Naive thymus-derived CD4-positive, alpha-beta T cell (primary cell): ENCODE measurements around the gene LLGL2. TPM values are rescaled to one million over a fixed set of nuclear protein-coding genes. Genes with fewer than 3 reads are reported as not detected.

Experiments used
- ATAC-seq: fragments of 150-1000 bp; cut with Tn5 transposase; 2 replicates; pipeline ENCODE4 v1.10.0; 2021; ENCODE audit warnings: mild to moderate bottlenecking, moderate library complexity
- CTCF ChIA-PET: fragments of 350-600 bp; sonication (Branson Sonifier 250); formaldehyde crosslinking; loops from one replicate; lab custom pipeline; 2021; ENCODE audit warnings: antibody characterized with exemption; lab: Charles Lee
- POLR2A ChIA-PET: fragments of 350-600 bp; sonication (Branson Sonifier 250); formaldehyde crosslinking; loops from one replicate; lab custom pipeline; 2021; ENCODE audit warnings: antibody characterized with exemption, inconsistent platforms; lab: Charles Lee
- DNase-seq, 9 donors: peaks; one replicate each; pipeline versions ENCODE4 v3.0.0 to v3.0.0-alpha.2; 2020 to 2022; ENCODE audit warnings: mixed read lengths in 1 of 9
- H3K27ac ChIP-seq: one replicate; pipeline ENCODE4 v1.7.0; 2013; ENCODE audit warnings: mild to moderate bottlenecking, low read depth, low read length, moderate library complexity
- H3K27me3 ChIP-seq, 2 donors: one replicate each; pipeline ENCODE4 v1.7.0; 2013; ENCODE audit warnings: low read length in 2 of 2, mild to moderate bottlenecking in 2 of 2, moderate library complexity in 2 of 2; ENCODE audit not compliant: control insufficient read depth in 2 of 2, insufficient read depth in 2 of 2
- H3K36me3 ChIP-seq, 3 experiments: 1 replicate in 2 of 3; 2 replicates in 1 of 3; pipeline ENCODE4 v1.7.0; 2013; ENCODE audit warnings: low read length in 3 of 3, mild to moderate bottlenecking in 3 of 3, moderate library complexity in 1 of 3; ENCODE audit not compliant: insufficient read depth in 3 of 3, control insufficient read depth in 2 of 3
- H3K4me1 ChIP-seq, 2 donors: one replicate each; pipeline ENCODE4 v1.7.0; 2013; ENCODE audit warnings: low read length in 2 of 2, mild to moderate bottlenecking in 2 of 2, moderate library complexity in 1 of 2; ENCODE audit not compliant: control insufficient read depth in 2 of 2, insufficient read depth in 2 of 2
- H3K4me3 ChIP-seq: 2 replicates; pipeline ENCODE4 v1.7.0; 2013; ENCODE audit warnings: mild to moderate bottlenecking, low read length
- H3K9me3 ChIP-seq, 3 experiments: 1 replicate in 2 of 3; 2 replicates in 1 of 3; pipeline ENCODE4 v1.7.0; 2013; ENCODE audit warnings: low read length in 3 of 3; ENCODE audit not compliant: control insufficient read depth in 2 of 3
- H3K27ac Mint-ChIP-seq, 9 donors: one replicate each; pipeline ENCODE4 v1.8.0; 2020 to 2022; ENCODE audit warnings: mixed read lengths in 9 of 9, mild to moderate bottlenecking in 8 of 9, moderate library complexity in 5 of 9, inconsistent platforms in 2 of 9
- H3K27me3 Mint-ChIP-seq, 5 donors: one replicate each; pipeline ENCODE4 v1.8.0; 2021 to 2022; ENCODE audit warnings: mixed read lengths in 5 of 5, mild to moderate bottlenecking in 1 of 5
- H3K36me3 Mint-ChIP-seq, 5 donors: one replicate each; pipeline ENCODE4 v1.8.0; 2020 to 2022; ENCODE audit warnings: mixed read lengths in 5 of 5, mild to moderate bottlenecking in 3 of 5, inconsistent platforms in 1 of 5
- H3K4me1 Mint-ChIP-seq, 7 donors: one replicate each; pipeline ENCODE4 v1.8.0; 2020 to 2022; ENCODE audit warnings: mixed read lengths in 7 of 7, mild to moderate bottlenecking in 3 of 7, inconsistent platforms in 1 of 7
- H3K4me3 Mint-ChIP-seq, 10 donors: one replicate each; pipeline ENCODE4 v1.8.0; 2020 to 2022; ENCODE audit warnings: mild to moderate bottlenecking in 10 of 10, mixed read lengths in 10 of 10, moderate library complexity in 6 of 10, inconsistent platforms in 2 of 10
- H3K9me3 Mint-ChIP-seq, 11 donors: one replicate each; pipeline ENCODE4 v1.8.0; 2020 to 2022; ENCODE audit warnings: mixed read lengths in 11 of 11, mild to moderate bottlenecking in 4 of 11, inconsistent platforms in 1 of 11, moderate library complexity in 1 of 11
- intact Hi-C, 2 donors: fragments of 100-400 bp; cut with micrococcal nuclease; formaldehyde crosslinking; loops; one replicate each; pipeline ENCODE4 v1.15.1; 2023
- polyA plus RNA-seq, 2 donors: library from polyadenylated mRNA; unstranded; fragments of 300-500 nt; fragmentation: Illumina TruSeq; gene quantifications; one replicate each; pipeline ENCODE4 v1.2.3, GENCODE V29; 2021
- total RNA-seq, 6 experiments: library from RNA in 5 of 6; stranded (reverse) in 5 of 6; gene quantifications; 1 replicate in 5 of 6; 2 replicates in 1 of 6; pipeline ENCODE4 v1.2.3 and lab custom pipeline; 2021 to 2026

LLGL2 gene
- total and polyA plus RNA-seq, 7 experiments from 2014 or later, result 9.2 to 55.7 (median 26.5) TPM

- no peaks in the 10 kb centered on the region for H3K27me3 ChIP-seq
- H3K4me3 Mint-ChIP-seq, result no peak overlapping the region
- ChIA-PET POLR2A (interaction anchor here (1.1 kb wide), 1 partner anchor 14 kb away, joined by 3 read pairs; no protein-coding TSS in a partner anchor), CTCF (no interaction called here)
- H3K4me1 ChIP-seq, result peaks cover 23 to 29% of the 10 kb centered on the region in 2 donors
- no peaks in the 10 kb centered on the region for H3K9me3 ChIP-seq
- no peak for DNase-seq
- H3K4me1 Mint-ChIP-seq, result peaks cover 23 to 38% (median 31%) of the 10 kb centered on the region in 7 donors
- H3K9me3 Mint-ChIP-seq, result no peaks in the 10 kb centered on the region
- H3K36me3 Mint-ChIP-seq, result peaks cover 0 to 4% (median 0%) of the 10 kb centered on the region in 5 donors
- peak overlapping the region in 1 of 9 donors; percentile 25 for H3K27ac Mint-ChIP-seq
- H3K36me3 ChIP-seq, result no peaks in the 10 kb centered on the region
- peaks cover 0 to 11% (median 0%) of the 10 kb centered on the region in 5 donors for H3K27me3 Mint-ChIP-seq
- intact Hi-C loops, result no loop called here
- no peak for ATAC-seq
- no peak overlapping the region for H3K4me3 ChIP-seq
- no peak overlapping the region for H3K27ac ChIP-seq
Observed at GRCh38 chr17:75530837-75531720, 5.6 kb downstream of the LLGL2 start.

GRCh38 chr17:75531721-75532072 lies 6.2 kb downstream of the LLGL2 start:
- no peak for DNase-seq
- no peak overlapping the region for H3K27ac ChIP-seq
- intact Hi-C loops, result no loop called here
- ChIA-PET POLR2A (interaction anchor here (1.1 kb wide), 1 partner anchor 15 kb away, joined by 3 read pairs; no protein-coding TSS in a partner anchor), CTCF (no interaction called here)
- no peak for ATAC-seq
- H3K4me3 ChIP-seq, result no peak overlapping the region
- Mint-ChIP-seq H3K27me3 (peaks cover 0 to 6% (median 0%) of the 10 kb centered on the region in 5 donors), H3K9me3 (no peaks in the 10 kb centered on the region), H3K36me3 (peaks cover 0 to 4% (median 0%) of the 10 kb centered on the region in 5 donors), H3K4me1 (peaks cover 17 to 36% (median 25%) of the 10 kb centered on the region in 7 donors), H3K4me3 (no peak overlapping the region), H3K27ac (no peak overlapping the region)
- no peaks in the 10 kb centered on the region for H3K36me3 ChIP-seq
- no peaks in the 10 kb centered on the region for H3K27me3 ChIP-seq
- no peaks in the 10 kb centered on the region for H3K9me3 ChIP-seq
- H3K4me1 ChIP-seq, result peaks cover 17 to 24% of the 10 kb centered on the region in 2 donors

DNA sequence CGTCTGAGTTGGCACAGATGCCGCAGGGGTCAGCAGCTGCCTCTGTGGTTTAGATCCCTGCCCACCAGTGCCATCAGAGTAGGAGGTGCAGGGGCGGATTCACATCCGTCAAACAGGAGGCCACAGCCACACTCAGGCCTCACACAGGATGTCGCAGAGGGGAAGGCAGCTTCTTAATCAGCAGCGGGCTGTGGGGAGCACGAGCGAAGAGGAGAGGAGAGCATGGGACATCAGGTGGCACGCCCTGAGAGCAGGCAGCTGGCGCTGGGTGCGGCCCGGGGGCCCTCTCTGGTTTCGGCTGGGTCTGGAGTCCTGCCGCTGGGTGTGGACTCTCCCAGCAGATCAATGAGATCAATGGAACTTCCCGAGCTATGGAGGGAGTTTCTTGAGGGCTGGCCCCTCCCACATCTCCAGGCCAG lies 9.6 kb downstream of the LLGL2 start:
- peaks cover 17 to 24% of the 10 kb centered on the region in 2 donors for H3K4me1 ChIP-seq
- H3K36me3 Mint-ChIP-seq, result peaks cover 0 to 8% (median 0%) of the 10 kb centered on the region in 5 donors
- H3K27me3 Mint-ChIP-seq, result no peaks in the 10 kb centered on the region
- H3K9me3 ChIP-seq, result no peaks in the 10 kb centered on the region
- ATAC-seq (peak; percentile 92), DNase-seq (peak in 8 of 9 donors; percentile 23 to 52 (median 46))
- H3K9me3 Mint-ChIP-seq, result no peaks in the 10 kb centered on the region
- H3K27ac Mint-ChIP-seq, result peak overlapping the region; percentile 82 to 94 (median 89)
- H3K36me3 ChIP-seq, result no peaks in the 10 kb centered on the region
- no peaks in the 10 kb centered on the region for H3K27me3 ChIP-seq
- CTCF ChIA-PET, result interaction anchor here (1.0 to 1.1 kb wide), 2 partner anchors 11 to 16 kb away, joined by 3 read pairs; no protein-coding TSS in a partner anchor
- intact Hi-C loops, result loop anchor here (1.0 kb wide), 2 partner anchors 10 to 17 kb away; partner anchors contain the start of gene LLGL2 (in 1 of the 2)
- H3K4me3 Mint-ChIP-seq, result peak overlapping the region; percentile 58 to 79 (median 71)
- peak overlapping the region; percentile 55 for H3K27ac ChIP-seq
- H3K4me1 Mint-ChIP-seq, result peaks cover 15 to 32% (median 23%) of the 10 kb centered on the region in 7 donors
- peak overlapping the region; percentile 30 for H3K4me3 ChIP-seq
- POLR2A ChIA-PET, result interaction anchor here (0.6 to 1.8 kb wide), 7 partner anchors 8 to 527 kb away, joined by 3 to 5 read pairs (median 3); partner anchors contain the start of gene TMEM94

- no peaks in the 10 kb centered on the region for H3K9me3 Mint-ChIP-seq
- intact Hi-C loops, result loop anchor here (1.0 kb wide), 2 partner anchors 11 to 18 kb away; partner anchors contain the start of gene LLGL2 (in 1 of the 2)
- H3K27me3 Mint-ChIP-seq, result no peaks in the 10 kb centered on the region
- Histone ChIP-seq H3K9me3 (no peaks in the 10 kb centered on the region), H3K36me3 (no peaks in the 10 kb centered on the region), H3K4me1 (peaks cover 17 to 24% of the 10 kb centered on the region in 2 donors), H3K4me3 (peak overlapping the region; percentile 30), H3K27ac (no peak overlapping the region), H3K27me3 (no peaks in the 10 kb centered on the region)
- ATAC-seq, result no peak
- ChIA-PET CTCF (interaction anchor here (0.6 to 1.1 kb wide), 3 partner anchors 12 to 1521 kb away, joined by 3 read pairs; no protein-coding TSS in a partner anchor), POLR2A (interaction anchor here (1.3 to 1.8 kb wide), 3 partner anchors 45 to 79 kb away, joined by 3 to 5 read pairs (median 4); partner anchors contain the start of gene TMEM94)
- peak overlapping the region in 2 of 10 donors; percentile 14 to 40 for H3K4me3 Mint-ChIP-seq
- peaks cover 15 to 32% (median 23%) of the 10 kb centered on the region in 7 donors for H3K4me1 Mint-ChIP-seq
- peaks cover 0 to 11% (median 0%) of the 10 kb centered on the region in 5 donors for H3K36me3 Mint-ChIP-seq
- H3K27ac Mint-ChIP-seq, result peak overlapping the region in 6 of 9 donors; percentile 46 to 90 (median 87)
- DNase-seq, result no peak
Observed at GRCh38 chr17:75535871-75536270, 10.4 kb downstream of the LLGL2 start.

- H3K27ac ChIP-seq, result no peak overlapping the region
- intact Hi-C loops, result no loop called here
- Mint-ChIP-seq H3K4me1 (peaks cover 15 to 32% (median 23%) of the 10 kb centered on the region in 7 donors), H3K9me3 (no peaks in the 10 kb centered on the region), H3K27ac (no peak overlapping the region), H3K4me3 (no peak overlapping the region), H3K36me3 (peaks cover 0 to 11% (median 0%) of the 10 kb centered on the region in 5 donors), H3K27me3 (no peaks in the 10 kb centered on the region)
- H3K9me3 ChIP-seq, result no peaks in the 10 kb centered on the region
- POLR2A ChIA-PET, result no interaction called here
- H3K36me3 ChIP-seq, result no peaks in the 10 kb centered on the region
- DNase-seq, result no peak
- H3K27me3 ChIP-seq, result no peaks in the 10 kb centered on the region
- peaks cover 17 to 24% of the 10 kb centered on the region in 2 donors for H3K4me1 ChIP-seq
- no peak for ATAC-seq
- H3K4me3 ChIP-seq, result no peak overlapping the region
- CTCF ChIA-PET, result no interaction called here
Observed at GRCh38 chr17:75536366-75536765, 10.9 kb downstream of the LLGL2 start.

GRCh38 chr17:75539967-75540729 lies 14.7 kb downstream of the LLGL2 start:
- no peak overlapping the region for H3K4me3 ChIP-seq
- H3K9me3 Mint-ChIP-seq, result no peaks in the 10 kb centered on the region
- no peak overlapping the region for H3K27ac Mint-ChIP-seq
- ChIA-PET CTCF (no interaction called here), POLR2A (no interaction called here)
- no peaks in the 10 kb centered on the region for H3K27me3 Mint-ChIP-seq
- H3K9me3 ChIP-seq, result no peaks in the 10 kb centered on the region
- no peak for DNase-seq
- ATAC-seq, result peak; percentile 18
- H3K4me1 ChIP-seq, result peaks cover 9 to 11% of the 10 kb centered on the region in 2 donors
- peaks cover 0 to 18% (median 0%) of the 10 kb centered on the region in 5 donors for H3K36me3 Mint-ChIP-seq
- H3K27ac ChIP-seq, result no peak overlapping the region
- no peak overlapping the region for H3K4me3 Mint-ChIP-seq
- no peaks in the 10 kb centered on the region for H3K27me3 ChIP-seq
- H3K36me3 ChIP-seq, result no peaks in the 10 kb centered on the region
- intact Hi-C loops, result no loop called here
- H3K4me1 Mint-ChIP-seq, result peaks cover 1 to 15% (median 8%) of the 10 kb centered on the region in 7 donors
